GM21825 (cell line): ENCODE measurements around the gene PTGDR2.
A peak's percentile ranks its signal among the peaks of the same experiment; 100 is the strongest.
"Not testable (repeated sequence)": the region's sequence is repeated elsewhere in the genome, so short reads cannot be mapped to it uniquely, and the experiment has no call there.

Source experiments
- ATAC-seq: cut with Tn5 transposase; IDR thresholded peaks from one replicate; pipeline ENCODE4 v1.9.1; 2021; ENCODE audit warnings: mild to moderate bottlenecking, moderate library complexity; ENCODE audit not compliant: unreplicated experiment

PTGDR2 gene

GRCh38 chr11:60842668-60843600, 12.8 kb downstream of the PTGDR2 start:
- ATAC-seq, result no peak

GRCh38 chr11:60841797-60842667, 13.7 kb downstream of the PTGDR2 start, which contains the start of gene CCDC86:
TSS of gene CCDC86 (plus strand) at chr11:60842113. CDS start at chr11:60842125, 12 bp downstream.
- ATAC-seq, result peak; percentile 68

- no peak for ATAC-seq
Measured at GRCh38 chr11:60840470-60841430, 15.0 kb downstream of the PTGDR2 start.

- no peak for ATAC-seq
Measured at GRCh38 chr11:60838132-60838531, 17.6 kb downstream of the PTGDR2 start.

- ATAC-seq, result no peak
Measured at GRCh38 chr11:60836866-60837515, 18.8 kb downstream of the PTGDR2 start.

- no peak for ATAC-seq
Measured at GRCh38 chr11:60835534-60835846, 20.3 kb downstream of the PTGDR2 start.

- no peak for ATAC-seq
Measured at GRCh38 chr11:60834742-60835533, 20.8 kb downstream of the PTGDR2 start.

GRCh38 chr11:60831501-60832079, 24.2 kb downstream of the PTGDR2 start:
- ATAC-seq, result no peak

- peak; percentile 73 for ATAC-seq
Measured at GRCh38 chr11:60831143-60831500, 24.6 kb downstream of the PTGDR2 start.

GRCh38 chr11:60830478-60831142, 25.1 kb downstream of the PTGDR2 start:
- no peak for ATAC-seq

- no peak for ATAC-seq
Measured at GRCh38 chr11:60825790-60826189, 30.0 kb downstream of the PTGDR2 start.

GRCh38 chr11:60825118-60825517, 30.6 kb downstream of the PTGDR2 start:
- no peak for ATAC-seq

- not testable (repeated sequence) for ATAC-seq
Measured at GRCh38 chr11:60823745-60824306, 31.9 kb downstream of the PTGDR2 start.

GRCh38 chr11:60821827-60822599, 33.7 kb downstream of the PTGDR2 start:
- no peak for ATAC-seq

GRCh38 chr11:60818057-60818456, 37.7 kb downstream of the PTGDR2 start:
- no peak for ATAC-seq

- ATAC-seq, result no peak
Measured at GRCh38 chr11:60816590-60817157, 39.1 kb downstream of the PTGDR2 start.

GRCh38 chr11:60814112-60814511, 41.6 kb downstream of the PTGDR2 start:
- no peak for ATAC-seq
